GM18517 (cell line): Measurements from ENCODE around the gene USP12.

Experiments used
- ATAC-seq: cut with Tn5 transposase; IDR thresholded peaks from one replicate; pipeline ENCODE4 v1.9.1; 2021; ENCODE audit warnings: mild to moderate bottlenecking, moderate library complexity; ENCODE audit not compliant: unreplicated experiment

The USP12 gene

DNA sequence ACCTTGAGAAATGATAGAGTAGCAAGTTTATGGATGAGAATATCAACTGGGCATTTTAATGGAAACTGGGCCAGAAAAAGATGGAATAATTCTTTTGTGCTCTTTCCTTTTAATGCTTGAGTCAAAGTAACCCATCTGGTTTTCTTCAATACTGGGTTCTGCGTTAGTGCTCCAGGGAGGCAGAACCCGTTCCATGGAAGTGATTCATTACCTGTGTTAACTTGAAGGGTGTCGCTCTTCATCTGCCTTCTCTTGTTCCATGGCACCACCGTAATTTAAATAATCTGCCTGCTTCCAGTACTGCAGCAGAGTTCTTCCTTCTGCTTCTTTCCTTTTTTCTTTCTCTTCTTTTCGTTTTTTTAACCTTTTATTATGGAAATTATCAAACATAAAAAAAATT is 14.7 kb upstream of the USP12 start:
- ATAC-seq: no peak

DNA sequence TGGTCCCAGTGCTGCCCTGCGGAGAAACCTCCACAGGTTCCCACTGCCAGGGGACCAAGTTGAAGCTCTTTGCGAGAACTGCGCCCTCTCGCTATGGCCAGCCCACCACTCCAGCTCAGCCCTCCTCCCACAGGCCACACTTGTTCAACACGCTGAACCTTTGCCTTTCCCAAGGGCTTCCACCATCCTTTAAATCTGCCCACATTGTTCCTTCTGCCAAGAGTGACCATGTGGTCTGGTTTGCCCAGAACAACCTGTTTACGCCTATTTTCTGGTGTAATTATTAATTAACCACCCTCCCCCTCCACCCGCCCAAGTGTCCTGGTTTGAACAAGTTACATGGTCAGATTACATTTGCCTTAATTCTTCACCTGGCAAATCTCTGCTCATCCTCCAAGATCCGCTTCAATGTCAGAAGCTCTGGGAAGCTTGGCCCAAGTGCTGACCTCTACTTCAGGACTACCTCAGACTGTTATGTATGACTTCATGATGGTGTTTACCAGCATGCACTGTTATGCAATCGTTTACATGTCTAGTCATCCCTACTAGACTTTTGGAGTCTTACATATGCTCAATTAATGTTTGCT is 12.0 kb upstream of the USP12 start:
- no peak for ATAC-seq

DNA sequence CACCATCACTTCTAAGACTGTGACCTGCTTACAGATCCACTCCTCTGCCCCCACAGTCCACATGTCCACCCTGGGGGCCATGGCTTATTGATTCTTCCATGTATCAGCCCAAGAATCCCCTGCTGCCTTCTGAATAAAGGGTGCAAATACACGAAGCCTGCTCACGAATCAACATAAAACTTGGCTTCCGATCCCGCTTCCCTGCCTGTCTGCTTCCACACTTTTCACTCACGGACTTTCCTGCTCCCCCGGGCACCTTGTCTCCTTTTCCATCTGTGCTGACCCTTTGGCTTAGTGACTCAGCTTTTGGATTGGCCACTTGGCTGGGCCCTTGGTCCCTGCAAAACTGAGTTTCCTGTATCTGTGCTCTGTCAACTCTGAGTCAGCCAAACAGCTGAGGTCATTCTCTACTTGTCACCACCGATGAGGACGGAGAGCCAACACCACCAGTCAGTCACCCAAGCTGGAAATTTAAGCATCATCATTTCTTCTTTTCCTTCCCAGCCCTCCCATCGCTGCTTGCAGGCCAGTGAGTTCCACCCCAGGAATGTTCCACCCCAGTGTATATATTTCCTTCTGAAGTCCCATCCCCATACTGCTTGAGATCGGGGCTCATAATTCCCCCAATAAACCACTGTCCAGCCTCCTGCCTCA is 11.4 kb upstream of the USP12 start:
- no peak for ATAC-seq

DNA sequence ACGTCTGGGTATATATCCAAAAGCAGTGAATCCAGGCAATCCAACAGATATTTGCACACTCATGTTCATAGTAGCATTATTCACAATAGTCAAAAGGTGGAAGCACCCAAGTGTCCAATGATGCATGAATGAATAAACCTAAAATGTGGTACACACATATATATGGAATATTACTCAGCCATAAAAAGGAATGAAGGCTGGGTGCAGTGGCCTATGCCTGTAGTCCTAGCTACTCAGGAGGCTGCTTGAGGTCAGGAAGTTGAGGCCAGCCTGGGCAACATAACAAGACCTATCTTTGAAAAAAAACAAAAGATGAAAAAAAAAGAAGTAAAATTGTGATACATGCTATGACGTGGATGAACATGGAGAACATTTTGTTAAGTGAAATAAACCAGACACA is 10.4 kb upstream of the USP12 start:
- no peak for ATAC-seq

DNA sequence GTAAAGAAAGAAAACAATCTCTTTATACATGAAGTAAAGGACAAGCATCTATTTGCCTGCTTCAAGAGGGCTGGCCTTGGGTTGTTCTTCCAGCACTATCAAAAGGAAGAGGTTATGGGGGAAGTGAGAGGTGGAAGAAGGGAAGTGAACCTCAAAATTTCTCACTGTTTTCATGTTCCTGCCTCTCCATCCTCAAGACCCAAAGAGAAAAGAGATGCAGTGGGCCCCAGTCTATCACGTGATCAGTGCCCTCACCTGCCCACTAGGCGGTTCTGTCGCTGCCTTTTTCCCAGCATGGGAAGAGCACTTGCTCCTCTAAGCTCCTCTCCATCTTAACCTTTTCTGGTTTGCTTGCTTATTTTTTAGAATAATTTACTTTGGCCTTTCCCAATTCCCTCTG is 6.2 kb upstream of the USP12 start:
- no peak for ATAC-seq

DNA sequence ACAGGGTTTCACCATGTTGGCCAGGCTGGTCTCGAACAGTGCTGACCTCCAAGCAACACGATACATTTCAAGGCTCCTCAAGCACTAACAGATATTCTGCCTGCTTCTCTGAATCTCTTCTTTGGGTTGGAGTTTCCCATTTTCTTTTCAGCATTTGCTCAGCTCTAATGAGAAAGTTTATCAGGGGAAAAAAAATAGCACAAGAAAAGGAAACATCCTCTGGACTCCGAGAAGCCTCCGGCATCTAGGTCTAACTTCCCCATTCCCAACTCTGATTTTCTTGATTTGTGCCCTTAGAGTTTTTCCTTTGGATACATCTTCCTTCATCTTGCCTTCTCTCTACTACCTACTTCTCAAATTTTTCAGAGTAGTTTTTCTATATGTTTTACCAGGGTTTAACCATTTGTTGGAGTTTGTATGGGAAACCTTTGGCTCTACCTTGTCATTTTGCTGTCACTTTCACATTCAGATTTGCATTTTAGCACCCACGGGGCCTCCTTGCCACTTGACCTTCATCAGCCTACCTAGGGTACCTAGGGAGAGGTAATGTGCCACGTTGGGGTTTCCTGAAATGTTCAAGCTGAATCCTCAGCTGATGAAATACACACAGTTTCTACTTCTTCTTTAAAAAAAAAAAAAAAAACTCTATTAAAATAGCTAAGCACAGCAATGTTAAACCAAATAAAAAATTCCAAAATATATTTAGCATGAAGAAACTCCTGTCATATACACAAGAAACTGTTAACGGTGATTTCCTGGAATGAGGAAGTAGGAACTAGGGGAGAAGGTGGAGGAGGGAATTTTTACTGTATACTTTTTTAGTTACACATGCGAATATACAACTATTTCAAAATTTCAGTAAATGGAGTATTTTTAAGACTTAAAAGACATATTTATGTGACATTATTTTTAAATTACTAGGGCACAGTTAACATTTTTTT is 5.1 kb upstream of the USP12 start:
- no peak for ATAC-seq

DNA sequence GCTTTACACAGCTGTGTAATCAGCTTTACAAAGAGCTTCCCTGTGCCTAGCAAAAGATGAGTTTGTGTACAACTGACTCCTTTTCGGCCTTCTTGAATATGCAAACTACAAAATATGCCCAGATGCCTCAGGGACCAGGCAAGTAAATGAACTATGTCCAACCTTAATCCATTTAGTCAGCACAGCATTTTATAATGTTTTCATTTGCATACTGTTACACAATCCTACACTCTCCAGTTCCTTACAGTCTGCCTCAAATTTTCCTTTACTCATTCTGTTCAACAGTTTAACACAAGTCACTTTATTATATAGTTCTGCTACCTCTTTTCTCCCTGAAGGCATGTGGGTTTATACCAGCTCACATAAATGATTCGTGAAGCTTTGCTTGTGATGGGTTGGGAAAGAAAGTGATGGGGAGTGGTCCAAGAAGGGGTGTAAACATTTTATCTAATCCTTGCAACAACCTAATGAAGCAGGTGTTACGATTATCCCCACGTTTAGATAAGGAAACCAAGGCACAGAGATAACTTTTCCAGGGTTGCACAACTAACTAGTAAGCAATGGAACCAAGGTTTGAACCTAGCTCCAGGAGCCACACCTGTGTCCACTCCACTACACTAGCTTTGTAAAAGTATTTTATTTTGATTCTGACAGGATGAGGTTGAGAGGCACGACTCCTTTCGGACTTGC is 3.3 kb upstream of the USP12 start:
- no peak for ATAC-seq

DNA sequence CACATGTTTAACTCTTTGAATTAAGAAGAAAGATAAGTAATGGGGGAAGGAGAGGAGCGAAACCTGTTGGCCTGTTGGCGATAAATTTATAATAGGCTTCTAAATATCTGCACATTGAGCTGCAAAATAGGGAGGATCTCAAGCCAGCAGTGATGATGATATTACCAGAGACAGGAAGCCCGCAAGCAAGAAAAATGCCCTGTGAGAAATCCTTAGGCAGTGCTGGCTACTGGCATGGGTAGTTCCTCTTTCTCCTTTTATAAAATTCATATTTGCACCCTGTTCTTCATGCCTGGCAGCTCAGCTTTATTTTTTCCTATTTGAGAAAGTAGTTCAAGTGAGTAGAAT is 858 bp upstream of the USP12 start:
- no peak for ATAC-seq

DNA sequence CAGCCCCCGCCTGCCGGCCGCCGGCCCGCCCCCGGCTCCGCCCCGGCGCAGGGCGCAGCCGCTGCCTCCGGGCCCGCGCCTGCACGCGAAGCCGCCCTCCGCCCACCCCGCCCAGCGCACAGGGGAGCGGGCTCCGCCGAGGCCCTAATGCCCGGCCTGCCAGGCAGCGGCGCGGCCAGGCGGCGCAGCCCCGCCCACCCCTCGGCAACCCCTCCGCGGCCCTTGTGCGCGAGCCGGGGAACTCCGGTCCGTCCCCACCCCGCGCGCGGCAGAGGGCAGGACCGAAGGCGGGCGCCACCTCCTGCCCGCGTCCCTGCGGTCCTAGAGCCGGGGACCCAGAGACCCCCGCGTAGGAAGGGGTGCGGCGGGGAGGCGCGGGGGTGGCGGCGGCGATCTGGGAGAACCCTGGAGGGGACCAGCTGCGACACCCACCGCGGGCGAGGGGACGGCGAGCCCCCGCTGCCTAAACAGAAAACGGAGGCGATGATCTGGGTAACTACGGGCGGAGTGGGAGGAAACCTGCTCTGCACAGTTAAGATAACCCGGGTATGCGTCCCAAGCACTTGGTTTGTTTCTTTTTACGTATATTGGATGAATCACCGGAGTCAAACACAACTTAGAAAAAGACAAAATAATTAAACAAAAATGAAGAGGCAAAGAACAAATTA is 350 bp upstream of the USP12 start:
- peak; percentile 55 for ATAC-seq

DNA sequence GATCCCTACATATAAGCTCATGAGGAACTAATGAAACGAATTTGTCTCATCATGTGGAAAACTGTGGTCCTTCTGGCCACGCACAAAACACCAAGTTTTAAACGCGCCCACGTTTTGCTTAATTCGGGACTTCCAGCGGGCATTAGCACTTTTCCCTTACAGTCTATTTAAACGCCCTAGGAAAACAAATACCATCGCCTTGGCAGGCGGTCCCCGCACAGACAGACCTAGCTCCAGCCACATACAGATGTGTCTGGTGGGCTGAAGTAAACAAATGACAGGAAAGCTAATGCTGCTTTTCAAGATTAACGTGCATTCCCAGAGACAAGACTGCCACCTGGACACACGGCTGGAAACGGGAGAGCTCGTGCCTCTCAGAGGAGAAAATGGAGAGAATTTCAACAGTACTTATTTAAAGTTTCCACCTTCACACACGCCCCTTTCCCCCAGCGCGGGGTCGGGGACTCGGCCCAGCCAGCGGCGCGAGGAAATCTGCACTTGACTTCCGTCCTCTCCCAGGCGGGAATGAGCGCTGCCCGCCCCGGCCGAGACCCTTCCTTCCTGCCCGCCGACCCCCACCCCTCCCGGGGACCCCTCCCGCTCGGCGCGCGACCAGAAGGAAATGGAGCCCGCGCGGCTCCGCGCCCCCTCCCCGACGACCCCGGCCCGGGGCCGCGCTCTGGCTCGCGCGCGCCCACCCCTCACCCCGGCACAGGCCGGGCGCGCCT is 931 bp downstream of the USP12 start:
- ATAC-seq: no peak

DNA sequence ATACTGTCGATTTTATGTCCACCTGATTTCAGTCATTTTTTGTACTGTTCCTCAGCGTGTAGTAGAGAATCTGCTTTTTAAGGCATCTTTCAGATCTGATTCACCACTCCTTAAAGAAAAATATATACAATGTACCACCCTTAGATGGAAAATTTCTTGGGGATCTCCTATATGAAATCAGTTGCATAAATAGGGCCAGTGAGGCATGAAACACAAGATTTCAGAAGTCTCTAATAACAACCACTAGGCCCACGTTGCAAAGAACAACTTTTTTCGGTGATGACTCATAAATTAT is 1.4 kb downstream of the USP12 start:
- no peak for ATAC-seq

DNA sequence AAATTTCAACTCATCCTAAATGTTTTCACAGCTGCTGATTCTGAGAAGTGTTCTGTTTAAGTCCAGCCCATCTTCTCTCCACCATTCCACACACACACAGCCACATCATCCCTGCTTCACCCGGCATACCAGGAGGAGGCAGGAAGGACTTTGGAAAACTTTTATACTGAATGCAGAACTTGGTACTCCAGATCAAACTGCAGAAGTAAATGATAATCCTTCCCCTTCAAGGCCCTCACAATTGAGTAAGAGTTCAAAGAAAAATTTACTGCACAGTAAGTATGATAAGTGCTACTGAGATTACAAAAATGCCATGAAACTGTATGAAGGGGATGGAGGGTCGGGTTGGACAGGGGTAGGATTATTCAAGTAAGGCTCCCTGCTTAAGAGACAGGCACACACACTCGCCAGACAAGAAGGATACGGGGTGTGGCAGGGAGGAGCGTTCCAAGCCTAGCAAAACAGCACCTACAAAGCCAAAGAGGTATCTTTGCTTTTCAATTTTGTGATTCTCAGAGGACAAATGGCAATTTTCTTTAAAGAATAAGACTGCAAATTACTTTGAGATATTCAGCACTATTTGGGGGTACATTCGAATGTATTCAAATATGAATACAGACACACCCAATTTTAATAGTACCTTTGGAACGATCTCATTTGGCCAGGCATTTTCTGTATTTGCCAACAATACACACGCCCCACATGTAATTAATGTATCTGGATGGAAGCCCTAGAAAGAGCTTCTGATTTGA is 2.5 kb downstream of the USP12 start:
- no peak for ATAC-seq

DNA sequence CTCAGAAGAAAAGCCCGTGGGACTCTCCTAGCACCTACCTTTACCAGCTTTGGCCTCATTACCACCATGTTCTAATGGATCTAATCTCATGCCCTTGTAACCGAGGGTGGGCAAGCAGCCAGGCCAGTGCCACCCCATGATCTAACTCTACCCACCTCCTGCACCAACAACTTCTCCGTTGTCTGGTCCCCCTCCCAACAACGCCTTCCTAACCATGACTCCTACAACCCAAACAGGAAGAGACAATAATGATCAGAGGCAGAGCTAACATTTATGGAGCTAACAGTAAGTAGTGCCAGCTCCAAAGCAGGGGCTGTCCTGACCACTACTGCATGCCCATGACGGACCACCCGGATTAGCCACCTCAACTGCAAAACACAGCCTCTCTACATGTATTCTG is 3.5 kb downstream of the USP12 start:
- ATAC-seq: no peak

DNA sequence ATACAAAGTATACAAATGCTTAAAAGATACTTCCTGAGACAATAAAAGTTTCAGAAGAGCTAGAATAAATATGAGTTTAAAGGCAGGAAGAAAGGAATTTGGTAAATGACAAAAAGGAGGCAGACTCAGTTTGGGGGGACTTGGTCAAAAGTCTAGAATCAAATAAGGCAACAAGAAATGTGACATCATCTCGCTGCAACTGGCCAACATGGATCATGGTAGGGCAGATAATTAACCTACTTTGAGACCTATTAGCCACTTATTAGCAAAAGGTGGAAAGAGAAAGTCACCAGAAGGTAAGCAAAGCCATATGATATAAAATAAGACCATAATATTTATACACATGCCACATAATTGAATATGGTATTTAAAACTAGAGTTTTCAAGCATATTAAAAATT is 5.3 kb downstream of the USP12 start:
- ATAC-seq: no peak

DNA sequence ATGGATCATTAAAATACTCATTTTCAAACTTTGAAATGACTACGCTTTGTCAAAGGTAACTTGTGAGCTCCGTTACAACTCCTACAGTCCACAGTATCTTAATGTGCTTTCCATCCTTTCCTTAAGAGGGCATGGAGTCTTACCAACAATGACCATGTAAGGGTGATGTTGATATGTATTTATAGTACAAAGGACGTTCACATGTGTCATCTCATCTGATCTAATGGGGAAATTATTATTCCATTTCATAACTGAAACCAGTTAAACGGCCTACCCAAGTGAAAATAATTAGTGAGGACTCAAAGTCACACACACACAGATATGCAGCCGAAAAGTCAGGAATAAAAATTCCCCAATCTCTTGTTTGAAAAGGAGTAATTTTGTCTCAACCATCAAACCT is 9.6 kb downstream of the USP12 start:
- ATAC-seq: no peak

DNA sequence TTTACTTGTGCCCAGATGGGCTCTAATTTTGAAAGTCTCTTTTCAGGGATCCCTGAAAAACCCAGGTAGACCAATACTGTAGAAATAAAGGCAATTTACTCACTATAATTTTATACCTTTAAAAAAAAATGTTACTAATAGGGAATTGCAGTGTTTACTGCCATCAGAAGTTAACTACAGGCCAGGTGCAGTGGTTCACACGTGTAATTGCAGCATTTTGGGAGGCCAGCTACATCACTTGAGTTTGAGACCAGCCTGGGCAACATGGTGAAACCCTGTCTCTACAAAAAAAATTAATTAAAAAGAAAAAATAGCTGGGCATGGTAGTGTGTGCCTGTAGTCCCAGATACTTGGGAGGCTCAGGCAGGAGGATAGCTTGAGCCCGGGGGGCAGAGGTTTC is 10.2 kb downstream of the USP12 start:
- no peak for ATAC-seq

DNA sequence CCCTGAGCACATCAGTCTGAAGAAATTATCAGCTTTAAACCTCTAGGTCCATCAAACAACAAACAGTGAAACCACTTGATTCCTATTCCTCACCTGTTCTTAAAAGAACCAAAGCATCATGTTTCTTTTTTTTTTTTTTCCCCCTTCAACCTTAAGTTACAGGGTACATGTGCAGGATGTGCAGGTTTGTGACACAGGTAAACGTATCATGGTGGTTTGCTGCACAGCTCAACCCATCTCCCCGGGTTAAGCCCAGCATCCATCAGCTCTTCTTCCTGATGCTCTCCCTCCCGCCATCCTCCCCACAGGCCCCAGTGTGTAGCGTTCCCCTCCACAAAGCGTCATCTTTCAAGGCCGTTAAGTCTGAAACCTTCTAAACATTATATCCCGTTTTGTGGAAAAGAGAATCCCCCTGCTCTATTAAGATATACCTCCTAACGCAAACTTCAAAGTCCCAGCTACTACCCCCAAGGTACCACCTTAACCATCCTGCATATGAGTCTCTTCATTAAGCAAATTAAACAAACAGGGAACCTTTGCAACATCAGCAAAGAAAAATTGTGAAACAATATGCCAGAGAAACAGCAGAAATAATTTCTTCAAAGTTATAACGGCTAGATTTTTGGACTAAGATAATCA is 10.8 kb downstream of the USP12 start:
- ATAC-seq: no peak

DNA sequence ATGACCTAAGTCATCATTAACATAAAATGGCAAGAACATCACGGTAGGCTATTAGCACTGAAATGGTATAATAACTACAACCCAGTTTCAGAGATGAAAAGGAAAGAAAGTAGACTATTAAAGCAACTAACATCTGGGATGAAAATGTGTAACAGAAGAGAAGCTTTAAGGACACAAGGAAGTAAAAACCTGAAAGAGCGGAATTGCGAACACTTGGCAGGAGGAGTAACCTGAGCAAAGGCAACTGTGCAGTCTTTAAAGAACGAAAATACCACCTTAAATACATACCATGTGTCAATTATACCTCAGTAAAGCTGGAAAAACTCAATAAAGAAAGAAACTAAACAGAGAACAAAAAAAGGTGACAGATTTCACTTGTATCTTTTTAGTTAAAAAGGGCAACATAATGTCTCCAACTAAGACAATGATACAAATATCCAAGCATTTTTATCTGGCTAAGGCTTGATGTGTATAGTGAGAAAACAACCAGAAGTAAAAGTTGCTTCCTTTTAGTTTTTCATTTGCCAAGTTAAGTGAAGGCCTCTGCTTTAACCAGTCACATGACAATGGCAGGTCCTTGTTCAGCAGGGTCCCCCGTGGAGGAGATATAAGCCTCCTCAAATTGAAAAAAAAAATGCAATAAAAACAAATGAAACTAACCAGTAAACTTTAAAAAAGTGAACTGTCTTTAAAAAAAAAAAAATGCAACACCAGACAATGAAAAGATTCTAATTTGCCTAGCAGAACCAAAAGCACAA is 11.6 kb downstream of the USP12 start:
- ATAC-seq: no peak

DNA sequence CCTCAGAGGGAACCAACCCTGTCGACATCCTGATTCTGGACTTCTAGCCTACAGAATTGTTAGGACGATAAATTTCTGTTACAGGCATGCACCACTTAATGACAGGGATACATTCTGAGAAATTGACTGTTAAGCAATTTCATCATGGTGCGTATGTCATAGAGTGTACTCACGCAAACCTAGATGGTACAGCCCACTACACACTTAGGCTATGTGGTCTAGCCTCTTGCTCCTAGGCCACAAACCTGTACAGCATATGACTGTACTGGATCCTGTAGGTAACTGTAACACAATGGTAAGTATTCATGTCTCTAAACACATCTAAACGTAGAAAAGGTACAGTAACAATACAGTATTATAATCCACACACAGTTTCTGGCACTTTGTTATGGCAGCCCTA is 13.3 kb downstream of the USP12 start:
- ATAC-seq: no peak
